K562 (cell line): ENCODE data around the gene APLP1. TPM values are rescaled to one million over a fixed set of nuclear protein-coding genes. Genes with fewer than 3 reads are reported as not detected.
A peak's percentile ranks its signal among the peaks of the same experiment; 100 is the strongest.

Source experiments
- ATAC-seq: fragments of 200-7000 bp; cut with Tn5 transposase; 3 replicates; pipeline ENCODE4 v1.9.1; 2020; ENCODE audit warnings: moderate library complexity
- BruUV-seq: library from RNA; stranded (reverse); fragments of 400-500 nt; replicated peaks from 2 replicates; lab custom pipeline; 2021; lab: Mats Ljungman, UMichigan
- CTCF ChIA-PET: fragments of 300-600 bp; formaldehyde crosslinking; extraction: SDS; loops from one replicate; lab custom pipeline; 2021; ENCODE audit warnings: low intra/inter-chr PET ratio; lab: Yijun Ruan, JAX
- POLR2A ChIA-PET: fragments of 300-600, 350-650 bp; sonication (Branson Sonifier 250); formaldehyde crosslinking; extraction: SDS; loops from one replicate; lab custom pipeline; 2021; ENCODE audit warnings: antibody characterized with exemption, inconsistent platforms; lab: Yijun Ruan, JAX
- DNase-seq, 4 experiments: peaks; one replicate each; pipeline versions ENCODE4 v3.0.0 to v3.0.0-alpha.2; 2011 to 2018; ENCODE audit warnings: low spot score in 3 of 4, mixed read lengths in 3 of 4; ENCODE audit errors: extremely low read depth in 1 of 4
- FAIRE-seq: peaks from 2 replicates; lab custom pipeline; 2011; peaks lifted over from hg19 to GRCh38; lab: Jason Lieb, UNC
- H2AFZ ChIP-seq: 2 replicates; pipeline ENCODE4 v1.6.0; 2011; ENCODE audit warnings: low read depth, low read length, control low read depth, inconsistent platforms
- H3K27ac ChIP-seq: fragments of 200-600 bp; 3 replicates; pipeline ENCODE4 v1.8.0; 2011; ENCODE audit warnings: low read depth, mild to moderate bottlenecking, control low read depth, inconsistent platforms, low read length, moderate library complexity, mixed read lengths; ENCODE audit errors: extremely low read depth
- H3K27me3 ChIP-seq, 2 experiments: fragments of 300-600 bp in 1 of 2; 2 replicates in 1 of 2; 3 replicates in 1 of 2; pipeline versions ENCODE4 v1.6.0 to v1.8.0; 2011; ENCODE audit warnings: inconsistent platforms in 2 of 2, low read length in 2 of 2, mild to moderate bottlenecking in 1 of 2, mixed read lengths in 1 of 2, moderate library complexity in 1 of 2; ENCODE audit not compliant: control insufficient read depth in 2 of 2, insufficient read depth in 2 of 2
- H3K36me3 ChIP-seq: fragments of 300-600 bp; 3 replicates; pipeline ENCODE4 v1.8.0; 2011; ENCODE audit warnings: mild to moderate bottlenecking, low read length, inconsistent platforms; ENCODE audit not compliant: control insufficient read depth, insufficient read depth
- H3K4me1 ChIP-seq, 2 experiments: fragments of 200-600 bp in 1 of 2; replicated peaks in 1 of 2; 2 replicates in 1 of 2; 3 replicates in 1 of 2; pipeline versions ENCODE4 v1.5.1 to v1.8.0; 2011; ENCODE audit warnings: inconsistent platforms in 2 of 2, low read length in 2 of 2, mild to moderate bottlenecking in 1 of 2, mixed read lengths in 1 of 2, moderate library complexity in 1 of 2; ENCODE audit not compliant: control insufficient read depth in 2 of 2, insufficient read depth in 2 of 2
- H3K4me2 ChIP-seq: 2 replicates; pipeline ENCODE4 v1.6.1; 2011; ENCODE audit warnings: low read length, control low read depth, inconsistent platforms, mixed read lengths; ENCODE audit not compliant: insufficient read depth
- H3K4me3 ChIP-seq: fragments of 200-600 bp; sonication (generic), shearing (Covaris generic); 2 replicates; pipeline ENCODE4 v1.5.1; 2016; ENCODE audit warnings: control low read depth, inconsistent platforms
- H3K79me2 ChIP-seq: fragments of 200-600 bp; 3 replicates; pipeline ENCODE4 v1.8.0; 2011; ENCODE audit warnings: low read length, inconsistent platforms; ENCODE audit not compliant: control insufficient read depth, insufficient read depth
- H3K9ac ChIP-seq, 2 experiments: 2 replicates each; pipeline versions ENCODE4 v1.6.0 to v1.6.1; 2011; ENCODE audit warnings: low read depth in 2 of 2, low read length in 2 of 2, control low read depth in 1 of 2, inconsistent platforms in 1 of 2, mild to moderate bottlenecking in 1 of 2, mixed read lengths in 1 of 2; ENCODE audit not compliant: insufficient read depth in 1 of 2
- H3K9me1 ChIP-seq: one replicate; pipeline ENCODE4 v1.6.0; 2011; ENCODE audit warnings: inconsistent platforms, mild to moderate bottlenecking, low read length, moderate library complexity; ENCODE audit not compliant: control insufficient read depth, insufficient read depth
- H3K9me3 ChIP-seq: replicated peaks from 2 replicates; pipeline ENCODE4 v1.5.1; 2011; ENCODE audit warnings: low read depth, low read length, inconsistent platforms; ENCODE audit not compliant: control insufficient read depth, insufficient read depth
- H4K20me1 ChIP-seq: replicated peaks from 2 replicates; pipeline ENCODE4 v1.6.1; 2011; ENCODE audit warnings: low read length, inconsistent platforms, mixed read lengths; ENCODE audit not compliant: control insufficient read depth, insufficient read depth
- CREM ChIP-seq: IDR thresholded peaks from 2 replicates; pipeline ENCODE4 v1.6.1; 2014; ENCODE audit warnings: antibody characterized with exemption, low read depth
- ETV1 ChIP-seq: fragments of 450-650 bp; conservative IDR thresholded peaks from 2 replicates; pipeline ENCODE4 v1.6.1; 2016; ENCODE audit warnings: missing genetic modification characterization, control low read depth, low read depth, missing compliant biosample characterization
- FOXK1 ChIP-seq: sonication (generic); formaldehyde crosslinking; IDR thresholded peaks from 2 replicates; pipeline ENCODE4 v1.8.0; 2022; ENCODE audit warnings: missing genetic modification reagents, mild to moderate bottlenecking, borderline replicate concordance
- HCFC1 ChIP-seq: IDR thresholded peaks from 2 replicates; pipeline ENCODE4 v1.6.1; 2012; ENCODE audit warnings: low read depth, low read length, improper control_type of control experiment
- NBN ChIP-seq: fragments of 450-650 bp; IDR thresholded peaks from 2 replicates; pipeline ENCODE4 v1.6.1; 2016; ENCODE audit warnings: low read depth, mild to moderate bottlenecking
- NR4A1 ChIP-seq, 2 experiments: fragments of 250-450 bp in 1 of 2; fragments of 450-650 bp in 1 of 2; sonication (Bioruptor Pico) in 1 of 2; IDR thresholded peaks; 2 replicates each; pipeline versions ENCODE4 v1.4.0 to v1.6.1; 2016 to 2020; ENCODE audit warnings: mild to moderate bottlenecking in 2 of 2, missing compliant biosample characterization in 1 of 2, missing genetic modification characterization in 1 of 2, moderate library complexity in 1 of 2
- SIX5 ChIP-seq, 2 experiments: IDR thresholded peaks; 2 replicates each; pipeline ENCODE4 v1.6.1; 2011; ENCODE audit warnings: low read length in 2 of 2, borderline replicate concordance in 1 of 2, low read depth in 1 of 2, mild to moderate bottlenecking in 1 of 2, moderate library complexity in 1 of 2; ENCODE audit not compliant: insufficient read depth in 1 of 2
- SMAD1 ChIP-seq: fragments of 150-350 bp; IDR thresholded peaks from 2 replicates; pipeline ENCODE4 v1.6.1; 2014; ENCODE audit warnings: low read length, low read depth; ENCODE audit not compliant: partially characterized antibody
- TAF1 ChIP-seq: IDR thresholded peaks from 2 replicates; pipeline ENCODE4 v1.6.1; 2011; ENCODE audit warnings: mild to moderate bottlenecking, low read length, moderate library complexity; ENCODE audit not compliant: insufficient read depth, control insufficient read depth, severe bottlenecking; ENCODE audit errors: extremely low read depth
- ZKSCAN3 ChIP-seq: fragments of 250-450 bp; sonication (Bioruptor Pico); IDR thresholded peaks from 2 replicates; pipeline ENCODE4 v1.4.0; 2020
- WGBS: fragments of 100-300 bp; shearing (Covaris generic); methylation state at CpG from one replicate; pipeline ENCODE4 v1.1.6; 2016; ENCODE audit warnings: low coverage, mixed read lengths; ENCODE audit not compliant: insufficient coverage; ENCODE audit errors: missing lambda C conversion rate; 5-methylcytosine and 5-hydroxymethylcytosine counted together
- in situ Hi-C: fragments of 300-500 bp; cut with MboI; formaldehyde crosslinking; loops from 4 replicates; pipeline ENCODE4 v1.15.0; 2018; ENCODE audit warnings: inconsistent platforms, mixed read lengths
- intact Hi-C: fragments of 100-400 bp; cut with micrococcal nuclease; formaldehyde crosslinking; loops from 2 replicates; pipeline ENCODE4 v1.14.2; 2022
- polyA plus RNA-seq, 8 experiments: library from polyadenylated mRNA; depleted of rRNA in 4 of 8; stranded (reverse) in 5 of 8; unstranded in 3 of 8; fragments of >200 nt; fragmentation: Nextera tagmentation in 2 of 8; fragmentation: Illumina TruSeq in 1 of 8; extraction: Ambion mirVana in 2 of 8; extraction: Trizol in 1 of 8; gene quantifications; 2 replicates each; pipeline versions ENCODE4 v1.2.1 to v1.2.3, GENCODE V29; 2011 to 2014; ENCODE audit warnings: inconsistent platforms in 1 of 8, missing spikeins in 1 of 8
- total RNA-seq, 7 experiments: library from RNA; depleted of rRNA in 6 of 7; stranded (reverse); fragments of >200 nt in 6 of 7; fragmentation: Illumina TruSeq in 2 of 7; extraction: Trizol in 2 of 7; gene quantifications; 2 replicates each; pipeline versions ENCODE4 v1.2.1 to v1.2.3, GENCODE V29; 2011 to 2021; ENCODE audit warnings: low replicate concordance in 1 of 7
- TF ChIP-seq, protein P1 (sequence below): fragments of 450-650 bp; IDR thresholded peaks from 2 replicates; pipeline ENCODE4 v1.6.1; 2014; ENCODE audit warnings: low read depth, mild to moderate bottlenecking, moderate library complexity, borderline replicate concordance
- TF ChIP-seq, protein P2 (sequence below): sonication (generic); formaldehyde crosslinking; IDR thresholded peaks from 2 replicates; pipeline ENCODE4 v1.8.1; 2023; ENCODE audit warnings: missing genetic modification reagents, mild to moderate bottlenecking, borderline replicate concordance

The APLP1 gene
- total and polyA plus RNA-seq, 9 of the 15 experiments (the other 6 are each of a cell fraction or from before 2014, with no cell fraction given) = 0.69 to 9.9 (median 4.7) TPM

DNA sequence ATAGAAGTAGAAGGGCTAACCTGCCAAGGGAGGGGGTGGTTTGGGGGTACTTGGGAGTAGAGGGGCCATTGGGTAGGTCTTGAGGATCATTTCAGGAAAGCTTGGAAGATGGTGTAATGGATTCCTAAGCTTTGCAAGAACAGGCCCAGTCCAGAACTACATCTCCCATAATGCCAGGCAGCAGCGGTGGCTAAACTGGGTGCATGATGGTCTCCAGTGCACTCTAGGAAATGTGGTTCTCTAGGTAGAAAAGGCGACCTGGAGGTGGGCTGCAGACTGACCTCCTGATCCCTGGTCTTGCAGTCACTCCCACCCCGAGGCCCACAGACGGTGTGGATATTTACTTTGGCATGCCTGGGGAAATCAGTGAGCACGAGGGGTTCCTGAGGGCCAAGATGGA lies 3.8 kb downstream of the APLP1 start:
- ATAC-seq (no peak), DNase-seq (no peak), FAIRE-seq (peak; percentile 71)
- Histone ChIP-seq H2AFZ (0 out of 2 replicates have a peak overlapping the region, but pooled peaks have one; percentile 55), H3K4me1 (peaks cover 20 to 45% of the 10 kb centered on the region in 2 experiments), H3K79me2 (no peaks in the 10 kb centered on the region), H4K20me1 (peaks cover 9% of the 10 kb centered on the region; the same call in 1 of the 2 replicates), H3K4me3 (no peak overlapping the region), H3K27ac (no peak overlapping the region), H3K9me1 (no peaks in the 10 kb centered on the region), H3K36me3 (no peaks in the 10 kb centered on the region), H3K9me3 (no peaks in the 10 kb centered on the region), H3K27me3 (peaks cover 4 to 13% of the 10 kb centered on the region in 2 experiments; a peak in 3 of 5 replicates), H3K9ac (no peak overlapping the region), H3K4me2 (no peak overlapping the region)
- BruUV-seq = no TSS peak
- intact Hi-C loops (no loop called here), in situ Hi-C loops (no loop called here)
- ChIA-PET POLR2A (interaction anchor here (1.0 kb wide), 1 partner anchor 11 kb away, joined by 3 read pairs; no protein-coding TSS in a partner anchor), CTCF (no interaction called here)
- 39% methylated on average over 5 of the region's 5 CpGs for WGBS
- peak; percentile 58 to 72; a peak in 3 of 4 replicates for TF ChIP-seq SIX5 (IDR thresholded peaks at IDR 0.05; ENCODE audit: borderline replicate concordance in 1 of 2, insufficient read depth in 1 of 2, low read depth in 1 of 2, low read length in 2 of 2)
- no peak for TF ChIP-seq FOXK1 (CRISPR knock-in tag)
- no peak for TF ChIP-seq ZKSCAN3 (CRISPR knock-in tag)
- TF ChIP-seq, protein P1, sequence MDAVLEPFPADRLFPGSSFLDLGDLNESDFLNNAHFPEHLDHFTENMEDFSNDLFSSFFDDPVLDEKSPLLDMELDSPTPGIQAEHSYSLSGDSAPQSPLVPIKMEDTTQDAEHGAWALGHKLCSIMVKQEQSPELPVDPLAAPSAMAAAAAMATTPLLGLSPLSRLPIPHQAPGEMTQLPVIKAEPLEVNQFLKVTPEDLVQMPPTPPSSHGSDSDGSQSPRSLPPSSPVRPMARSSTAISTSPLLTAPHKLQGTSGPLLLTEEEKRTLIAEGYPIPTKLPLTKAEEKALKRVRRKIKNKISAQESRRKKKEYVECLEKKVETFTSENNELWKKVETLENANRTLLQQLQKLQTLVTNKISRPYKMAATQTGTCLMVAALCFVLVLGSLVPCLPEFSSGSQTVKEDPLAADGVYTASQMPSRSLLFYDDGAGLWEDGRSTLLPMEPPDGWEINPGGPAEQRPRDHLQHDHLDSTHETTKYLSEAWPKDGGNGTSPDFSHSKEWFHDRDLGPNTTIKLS = no peak
- peak; percentile 83 for TF ChIP-seq HCFC1
- TF ChIP-seq NBN = no peak
- TF ChIP-seq SMAD1 = no peak
- TF ChIP-seq ETV1 (tag) = no peak
- TF ChIP-seq CREM = peak; percentile 30; the same call in 1 of the 2 replicates
- no peak for TF ChIP-seq NR4A1 (CRISPR knock-in tag; IDR thresholded peaks at IDR 0.05)
- TF ChIP-seq NR4A1 (tag; IDR thresholded peaks at IDR 0.05) = no peak
- TF ChIP-seq, protein P2, sequence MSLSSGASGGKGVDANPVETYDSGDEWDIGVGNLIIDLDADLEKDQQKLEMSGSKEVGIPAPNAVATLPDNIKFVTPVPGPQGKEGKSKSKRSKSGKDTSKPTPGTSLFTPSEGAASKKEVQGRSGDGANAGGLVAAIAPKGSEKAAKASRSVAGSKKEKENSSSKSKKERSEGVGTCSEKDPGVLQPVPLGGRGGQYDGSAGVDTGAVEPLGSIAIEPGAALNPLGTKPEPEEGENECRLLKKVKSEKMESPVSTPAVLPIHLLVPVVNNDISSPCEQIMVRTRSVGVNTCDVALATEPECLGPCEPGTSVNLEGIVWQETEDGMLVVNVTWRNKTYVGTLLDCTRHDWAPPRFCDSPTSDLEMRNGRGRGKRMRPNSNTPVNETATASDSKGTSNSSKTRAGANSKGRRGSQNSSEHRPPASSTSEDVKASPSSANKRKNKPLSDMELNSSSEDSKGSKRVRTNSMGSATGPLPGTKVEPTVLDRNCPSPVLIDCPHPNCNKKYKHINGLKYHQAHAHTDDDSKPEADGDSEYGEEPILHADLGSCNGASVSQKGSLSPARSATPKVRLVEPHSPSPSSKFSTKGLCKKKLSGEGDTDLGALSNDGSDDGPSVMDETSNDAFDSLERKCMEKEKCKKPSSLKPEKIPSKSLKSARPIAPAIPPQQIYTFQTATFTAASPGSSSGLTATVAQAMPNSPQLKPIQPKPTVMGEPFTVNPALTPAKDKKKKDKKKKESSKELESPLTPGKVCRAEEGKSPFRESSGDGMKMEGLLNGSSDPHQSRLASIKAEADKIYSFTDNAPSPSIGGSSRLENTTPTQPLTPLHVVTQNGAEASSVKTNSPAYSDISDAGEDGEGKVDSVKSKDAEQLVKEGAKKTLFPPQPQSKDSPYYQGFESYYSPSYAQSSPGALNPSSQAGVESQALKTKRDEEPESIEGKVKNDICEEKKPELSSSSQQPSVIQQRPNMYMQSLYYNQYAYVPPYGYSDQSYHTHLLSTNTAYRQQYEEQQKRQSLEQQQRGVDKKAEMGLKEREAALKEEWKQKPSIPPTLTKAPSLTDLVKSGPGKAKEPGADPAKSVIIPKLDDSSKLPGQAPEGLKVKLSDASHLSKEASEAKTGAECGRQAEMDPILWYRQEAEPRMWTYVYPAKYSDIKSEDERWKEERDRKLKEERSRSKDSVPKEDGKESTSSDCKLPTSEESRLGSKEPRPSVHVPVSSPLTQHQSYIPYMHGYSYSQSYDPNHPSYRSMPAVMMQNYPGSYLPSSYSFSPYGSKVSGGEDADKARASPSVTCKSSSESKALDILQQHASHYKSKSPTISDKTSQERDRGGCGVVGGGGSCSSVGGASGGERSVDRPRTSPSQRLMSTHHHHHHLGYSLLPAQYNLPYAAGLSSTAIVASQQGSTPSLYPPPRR = no peak
- no peak for TF ChIP-seq TAF1
